ENCODE results near the gene ZNF516.

GRCh38 chr18:76482267-76482666 is 12.8 kb downstream of the ZNF516 start:
- TF ChIP-seq POLR2A (IDR thresholded peaks at IDR 0.05) (no peak), CTCF (IDR thresholded peaks at IDR 0.05) (no peak), EP300 (IDR thresholded peaks at IDR 0.05) (no peak)
